GM18507 (cell line): ENCODE measurements around the gene COL2A1.
A peak's percentile ranks its signal among the peaks of the same experiment; 100 is the strongest.

Experiments
- DNase-seq: peaks from one replicate; pipeline ENCODE4 v3.0.0; 2011; ENCODE audit warnings: low read depth; ENCODE audit not compliant: insufficient read length; ENCODE audit errors: extremely low spot score
- FAIRE-seq: peaks from 2 replicates; lab custom pipeline; 2011; peaks lifted over from hg19 to GRCh38; lab: Jason Lieb, UNC

The COL2A1 gene

DNA sequence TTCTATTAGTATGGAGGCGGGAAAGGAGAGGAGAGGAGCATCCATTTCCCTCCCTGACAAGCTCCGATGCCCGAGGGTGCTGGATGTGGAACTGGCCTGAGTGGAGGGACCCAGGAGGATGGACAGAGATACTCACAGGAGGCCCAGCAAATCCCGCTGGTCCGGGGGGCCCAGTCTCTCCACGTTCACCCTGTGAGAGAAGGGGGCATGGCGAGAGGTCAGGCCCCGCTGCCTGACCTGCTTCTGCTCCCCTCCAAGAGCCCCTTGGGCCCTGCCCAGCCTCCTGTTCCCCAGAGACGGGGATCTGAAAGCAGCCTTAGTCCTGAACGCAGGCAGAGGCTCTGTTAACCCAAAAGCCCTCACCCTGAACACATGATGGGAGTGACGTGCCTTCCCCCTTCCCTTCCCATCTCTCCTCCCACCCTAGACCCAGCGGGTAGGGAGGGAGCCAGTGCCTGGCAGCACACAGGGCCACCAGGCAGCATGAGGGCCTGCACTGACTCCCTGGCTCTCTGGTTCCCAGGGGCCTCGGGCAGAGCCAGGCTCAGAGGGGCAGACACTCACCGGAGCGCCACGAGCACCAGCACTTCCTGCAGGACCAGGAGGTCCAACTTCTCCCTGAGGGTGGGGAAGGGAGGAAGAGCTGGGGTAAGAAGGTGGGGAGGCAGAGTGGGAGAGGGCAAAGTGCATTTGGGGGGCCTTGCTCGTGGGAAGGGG is 23.3 kb downstream of the COL2A1 start:
- DNase-seq (no peak), FAIRE-seq (no peak)

DNA sequence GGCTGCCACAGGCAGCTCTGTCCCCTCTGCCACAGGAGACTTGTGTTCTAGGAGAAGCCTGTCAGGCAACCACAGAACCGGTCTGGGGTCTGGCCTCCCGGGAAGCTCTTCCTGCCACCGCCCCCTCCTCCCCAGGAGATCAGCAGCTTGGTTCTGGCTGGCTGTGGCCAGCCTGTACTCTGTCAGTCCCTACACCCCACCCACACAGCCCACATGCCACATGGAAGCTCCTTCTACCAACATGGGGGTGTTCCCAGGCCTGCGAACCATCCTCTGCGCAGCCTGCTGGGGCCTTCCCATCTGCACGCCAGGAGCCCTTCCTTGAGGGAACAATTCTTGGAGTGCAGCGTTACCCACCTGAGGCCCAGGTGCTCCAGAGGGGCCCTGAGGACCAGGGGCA is 24.1 kb downstream of the COL2A1 start:
- FAIRE-seq (no peak), DNase-seq (no peak)

- DNase-seq (no peak), FAIRE-seq (no peak)
Measured at GRCh38 chr12:47979686-47980085, 24.6 kb downstream of the COL2A1 start.

DNA sequence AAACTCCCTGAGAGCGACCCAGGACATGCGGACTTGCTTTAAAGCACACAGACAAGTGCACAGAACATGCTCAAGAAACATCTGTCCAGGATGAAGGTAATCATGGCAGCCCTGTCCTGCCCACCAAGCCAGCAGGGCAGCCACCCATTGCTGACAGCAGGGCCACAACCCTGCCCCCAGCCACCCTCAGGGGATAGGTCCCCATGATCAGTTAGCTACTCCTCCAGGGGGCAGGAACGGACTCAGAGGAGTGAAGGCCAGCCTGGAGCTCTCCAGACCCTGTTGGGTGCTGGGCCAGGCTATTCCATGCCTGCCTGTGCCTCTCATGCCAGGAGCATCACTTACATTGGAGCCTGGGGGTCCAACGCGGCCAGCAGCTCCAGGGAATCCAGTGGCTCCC is 25.1 kb downstream of the COL2A1 start:
- DNase-seq (no peak), FAIRE-seq (no peak)

DNA sequence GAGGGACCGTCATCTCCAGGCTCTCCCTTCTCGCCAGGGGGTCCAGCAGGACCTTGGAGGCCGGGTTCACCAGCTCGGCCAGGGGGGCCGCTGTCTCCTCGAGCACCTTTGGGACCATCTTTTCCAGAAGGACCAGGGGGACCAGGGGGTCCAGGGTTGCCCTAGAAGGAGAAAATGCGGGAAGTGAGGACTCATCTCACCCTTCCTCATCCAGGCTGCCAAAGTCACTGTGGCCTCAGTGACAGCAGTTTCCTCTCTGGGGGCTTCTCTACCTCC is 25.7 kb downstream of the COL2A1 start:
- FAIRE-seq (no peak), DNase-seq (no peak)

DNA sequence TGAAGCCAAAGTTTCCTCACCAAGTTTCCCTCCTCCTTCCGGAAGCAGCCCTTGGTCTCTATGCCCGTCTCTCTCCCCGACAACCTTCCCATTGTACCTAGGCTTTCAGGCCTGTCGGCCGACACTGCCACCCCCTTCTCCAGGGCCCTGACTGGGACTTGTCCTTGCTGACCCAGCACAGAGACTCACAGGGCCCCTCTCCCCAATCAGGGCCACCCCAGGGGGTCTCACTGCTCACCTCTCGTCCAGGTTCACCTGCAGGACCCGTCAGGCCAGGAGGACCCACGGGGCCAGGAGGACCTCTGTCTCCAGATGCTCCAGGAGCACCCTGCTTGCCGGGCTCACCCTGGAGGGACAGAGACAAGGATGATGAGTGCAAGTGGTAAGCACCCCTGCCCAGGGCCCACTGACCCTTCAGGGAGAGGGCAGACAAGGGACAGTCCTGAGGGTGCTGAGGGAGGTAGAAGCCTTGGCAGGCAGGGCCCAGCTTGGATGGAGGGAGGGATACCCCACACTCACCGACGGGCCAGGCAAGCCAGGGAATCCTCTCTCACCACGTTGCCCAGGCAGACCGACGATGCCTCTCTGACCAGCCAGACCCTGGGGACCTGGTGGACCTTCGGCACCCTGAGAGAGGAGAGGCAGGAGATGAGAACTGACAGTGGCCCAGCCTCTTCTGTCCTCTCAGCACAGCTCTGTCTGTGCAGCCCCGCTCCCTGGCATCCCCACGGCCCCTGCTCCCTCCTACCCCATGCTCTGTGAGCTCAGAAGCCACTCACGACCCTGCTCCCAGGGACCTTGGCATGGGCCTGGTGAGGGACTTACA is 26.3 kb downstream of the COL2A1 start:
- FAIRE-seq (no peak), DNase-seq (no peak)

DNA sequence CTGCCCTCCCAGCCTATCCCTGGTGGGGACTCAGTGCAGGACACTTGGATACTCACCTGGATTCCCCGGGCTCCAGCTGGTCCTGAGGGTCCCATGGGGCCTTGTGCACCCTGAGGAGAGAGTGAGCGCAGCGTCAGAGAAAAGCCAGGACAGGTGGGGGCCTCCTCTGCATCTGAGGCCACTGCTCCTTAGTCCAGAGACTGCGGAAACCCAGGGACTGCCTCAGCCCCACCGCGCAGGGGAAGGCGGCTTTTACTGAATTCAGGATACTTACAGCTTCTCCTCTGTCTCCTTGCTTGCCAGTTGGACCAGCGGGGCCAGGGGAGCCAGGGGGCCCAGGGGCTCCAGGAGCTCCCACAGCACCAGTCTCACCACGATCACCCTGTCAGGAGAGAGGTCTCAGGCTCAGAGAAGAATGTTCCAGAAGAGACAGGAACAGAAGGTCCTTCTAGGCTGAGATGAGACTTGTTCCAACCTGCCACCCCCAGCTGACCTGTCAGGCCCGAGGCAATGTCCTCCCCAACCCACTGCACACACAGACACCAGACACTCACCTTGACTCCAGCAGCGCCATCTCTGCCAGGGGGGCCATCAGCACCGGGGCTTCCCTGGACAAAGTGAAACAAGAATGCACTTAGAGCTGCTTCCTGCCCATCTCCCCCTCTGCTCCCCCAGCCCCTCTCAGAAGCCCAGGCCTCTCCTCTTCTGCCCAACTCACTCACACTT is 27.1 kb downstream of the COL2A1 start:
- FAIRE-seq (no peak), DNase-seq (no peak)

DNA sequence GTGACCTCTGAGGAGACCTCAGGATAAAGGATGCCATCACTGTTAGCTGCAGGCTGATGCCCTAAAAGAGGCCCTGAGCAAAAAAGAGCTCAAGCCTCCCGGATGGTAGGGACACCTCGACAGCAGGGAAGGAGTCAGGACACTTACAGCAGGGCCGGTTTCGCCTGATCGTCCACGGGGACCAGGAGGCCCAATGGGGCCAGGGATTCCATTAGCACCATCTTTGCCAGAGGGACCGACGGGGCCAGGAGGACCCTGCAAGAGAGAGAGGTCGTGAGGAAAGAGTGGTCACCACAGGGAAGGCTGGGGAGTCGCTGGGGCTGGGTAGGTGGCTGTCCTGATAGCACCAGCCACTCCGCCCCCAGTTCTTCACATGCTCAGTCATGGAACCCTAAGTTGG is 28.5 kb downstream of the COL2A1 start:
- FAIRE-seq: no peak

DNA sequence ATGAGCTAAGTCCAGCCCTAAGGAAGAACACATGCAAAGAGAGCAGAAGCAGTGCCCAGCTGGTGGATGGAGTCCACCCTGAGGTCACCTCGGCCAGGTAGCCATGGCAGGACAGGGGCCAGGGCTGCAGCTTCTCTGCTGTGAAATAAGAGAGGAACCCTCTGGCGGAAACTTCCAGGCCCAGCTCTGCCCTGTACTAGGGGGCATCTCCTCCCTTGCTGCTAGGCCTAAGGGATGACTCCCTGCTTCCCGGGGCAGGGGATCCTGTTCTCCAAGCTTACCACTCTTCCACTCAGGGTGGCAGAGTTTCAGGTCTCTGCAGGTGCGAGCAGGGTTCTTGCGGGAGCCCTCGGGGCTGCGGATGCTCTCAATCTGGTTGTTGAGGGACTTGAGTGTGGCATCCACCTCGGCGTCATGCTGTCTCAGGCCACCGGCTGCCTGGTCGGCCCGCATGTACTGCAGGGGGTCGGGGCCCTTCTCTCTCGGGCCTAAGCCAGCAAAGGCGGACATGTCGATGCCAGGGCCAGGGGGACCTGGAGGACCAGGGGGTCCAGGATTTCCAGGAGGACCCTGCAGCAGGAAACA is 29.1 kb downstream of the COL2A1 start:
- DNase-seq (no peak), FAIRE-seq (no peak)

More for the DNA sequence above, 28.5 kb downstream of the COL2A1 start:
- DNase-seq: no peak

DNA sequence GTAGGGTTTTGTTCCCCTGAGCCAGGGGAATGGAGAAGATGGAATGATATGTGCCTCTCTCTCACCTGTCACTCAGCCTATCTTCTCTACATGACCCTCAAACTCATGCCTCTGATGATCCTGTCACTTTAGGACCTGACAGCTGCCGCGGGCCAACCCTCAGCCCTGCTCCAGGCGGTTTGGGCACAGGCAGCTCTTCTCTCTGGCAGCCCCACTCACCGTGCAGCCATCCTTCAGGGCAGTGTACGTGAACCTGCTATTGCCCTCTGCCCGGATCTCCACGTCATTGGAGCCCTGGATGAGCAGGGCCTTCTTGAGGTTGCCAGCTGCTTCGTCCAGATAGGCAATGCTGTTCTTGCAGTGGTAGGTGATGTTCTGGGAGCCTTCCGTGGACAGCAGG is 30.4 kb downstream of the COL2A1 start:
- DNase-seq (no peak), FAIRE-seq (no peak)

- FAIRE-seq (no peak), DNase-seq (no peak)
Measured at GRCh38 chr12:47972895-47973294, 31.4 kb downstream of the COL2A1 start.

- FAIRE-seq (no peak), DNase-seq (no peak)
Measured at GRCh38 chr12:47970843-47971242, 33.4 kb downstream of the COL2A1 start.

- no peak for FAIRE-seq
Measured at GRCh38 chr12:47969845-47970244, 34.4 kb downstream of the COL2A1 start.

GRCh38 chr12:47967461-47968321 is 36.6 kb downstream of the COL2A1 start:
- FAIRE-seq (no peak), DNase-seq (no peak)

More at GRCh38 chr12:47969845-47970244, 34.4 kb downstream of the COL2A1 start:
- DNase-seq: no peak

DNA sequence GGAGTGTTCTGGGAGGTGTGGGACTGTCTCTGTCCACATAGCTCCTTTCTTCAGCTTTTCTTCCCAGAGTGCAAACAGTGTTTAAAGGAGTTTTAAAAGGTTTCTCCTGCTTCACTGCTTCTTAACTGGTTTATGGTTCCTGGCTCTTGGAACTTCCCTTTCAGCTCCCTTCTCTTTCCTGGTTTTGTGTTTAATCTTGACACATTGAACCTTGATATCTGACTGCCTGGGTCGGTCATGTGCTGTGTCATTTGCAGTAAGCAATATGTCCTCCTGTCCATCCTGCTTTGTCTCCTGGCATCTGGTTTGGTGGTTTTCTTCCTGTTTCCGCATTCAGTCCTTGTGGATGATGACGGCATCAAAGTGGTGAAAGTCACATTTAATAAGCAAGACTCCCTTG is 38.7 kb downstream of the COL2A1 start:
- FAIRE-seq (no peak), DNase-seq (no peak)

DNA sequence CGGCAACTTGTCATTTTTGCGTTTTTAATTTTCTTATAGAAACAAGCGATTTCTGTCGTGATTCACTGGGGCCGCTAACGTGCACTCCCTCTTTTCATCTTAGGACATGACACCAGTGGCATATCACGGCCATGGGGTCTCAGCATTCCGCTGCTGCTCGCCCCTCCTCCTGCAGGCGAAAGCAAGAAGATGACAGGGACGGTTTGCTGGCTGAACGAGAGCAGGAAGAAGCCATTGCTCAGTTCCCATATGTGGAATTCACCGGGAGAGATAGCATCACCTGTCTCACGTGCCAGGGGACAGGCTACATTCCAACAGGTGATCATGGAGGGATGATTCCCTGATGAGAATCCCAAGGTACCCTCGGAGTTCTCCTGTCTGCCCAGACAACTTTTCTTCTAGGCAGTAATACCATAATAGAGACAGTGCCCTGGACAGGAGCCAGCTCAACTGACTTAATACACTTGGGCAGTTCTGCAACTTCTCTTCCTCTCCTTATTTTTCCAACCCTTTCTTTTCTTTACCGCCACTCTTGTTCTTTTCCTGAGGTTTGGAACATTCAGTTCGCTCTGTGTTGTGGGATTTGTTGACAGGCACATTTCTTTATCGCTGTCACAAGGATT is 40.1 kb downstream of the COL2A1 start:
- FAIRE-seq (no peak), DNase-seq (no peak)

DNA sequence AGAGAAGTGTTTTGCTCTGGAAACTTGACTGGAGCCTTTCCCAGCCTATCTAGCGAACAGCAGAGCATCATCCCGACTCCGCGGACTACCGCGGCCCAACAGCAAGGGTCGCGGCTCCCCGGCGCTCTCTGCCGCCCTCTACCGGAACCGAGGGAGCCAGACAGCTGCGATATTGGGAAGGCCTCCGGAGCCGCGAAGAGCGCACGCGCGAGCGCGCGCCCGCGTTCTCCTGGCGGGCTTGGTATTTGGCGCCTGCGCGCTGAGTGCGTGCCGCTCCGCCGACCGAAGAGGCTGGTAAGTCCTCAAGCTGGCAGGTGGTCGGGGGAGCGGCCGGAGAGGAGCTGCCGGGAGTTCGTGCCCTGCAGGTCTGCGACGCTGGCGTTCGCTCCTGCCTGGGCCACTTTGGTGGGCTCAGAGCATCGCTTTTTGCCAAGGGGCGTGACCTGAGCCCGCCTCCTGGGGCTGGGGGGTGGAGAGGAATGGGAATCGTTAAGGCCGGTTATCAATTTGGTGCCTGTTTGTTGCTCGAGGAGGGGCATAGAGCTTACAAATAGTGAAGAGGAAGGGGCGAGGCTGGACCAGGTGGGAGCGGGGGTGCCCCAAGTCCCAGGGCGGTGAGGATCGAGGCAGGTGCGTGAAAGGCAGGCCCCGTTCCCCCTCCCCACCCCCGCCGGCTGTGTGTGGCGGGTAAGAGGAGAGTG is 40.8 kb downstream of the COL2A1 start, which contains the start of gene TMEM106C:
TSS of gene TMEM106C (plus strand) at position 257 of the 701 bp plus-strand sequence. CDS start 641 bp downstream, outside the sequence.
- FAIRE-seq (peak; percentile 97), DNase-seq (peak; percentile 98)

DNA sequence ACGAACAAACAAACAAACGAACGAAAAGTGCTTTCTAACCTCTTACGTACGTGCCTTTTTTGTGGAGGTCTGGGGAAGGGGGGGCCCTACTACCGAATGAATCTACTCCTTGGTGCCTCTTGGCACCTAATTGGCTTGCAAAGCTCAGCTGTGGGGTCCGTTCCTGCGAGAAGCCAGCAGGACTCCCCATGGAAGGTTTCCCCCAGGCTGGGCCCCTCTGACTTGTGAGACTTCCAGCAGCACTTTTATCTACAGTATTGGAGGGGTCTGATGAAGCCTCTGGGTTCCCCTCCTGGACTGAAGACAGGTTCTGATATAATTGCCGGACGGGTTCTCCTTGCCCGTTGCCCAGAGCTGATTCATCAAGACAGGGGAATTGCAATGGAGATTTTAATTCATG is 42.1 kb downstream of the COL2A1 start:
- no peak for DNase-seq
- FAIRE-seq: no peak
